Mesendoderm (in vitro differentiated cells): ENCODE measurements around the gene ELF1.

Experiments used
- DNase-seq: peaks from one replicate; pipeline ENCODE4 v3.0.0; 2013
- H2AK5ac ChIP-seq: 2 replicates; pipeline ENCODE4 v1.6.1; 2013; ENCODE audit warnings: low read length, inconsistent platforms
- H2BK120ac ChIP-seq: 2 replicates; pipeline ENCODE4 v1.6.1; 2013; ENCODE audit warnings: low read depth, mild to moderate bottlenecking, low read length, moderate library complexity, mixed read lengths
- H2BK15ac ChIP-seq: replicated peaks from 2 replicates; pipeline ENCODE4 v1.6.1; 2013; ENCODE audit warnings: low read depth, mild to moderate bottlenecking, moderate library complexity
- H2BK5ac ChIP-seq: 2 replicates; pipeline ENCODE4 v1.6.1; 2013; ENCODE audit warnings: low read length, inconsistent platforms
- H3K18ac ChIP-seq: 2 replicates; pipeline ENCODE4 v1.6.1; 2013; ENCODE audit warnings: mild to moderate bottlenecking, low read length, mixed read lengths
- H3K23ac ChIP-seq: one replicate; pipeline ENCODE4 v1.6.1; 2013; ENCODE audit warnings: low read length
- H3K27ac ChIP-seq: 2 replicates; pipeline ENCODE4 v1.5.1; 2013; ENCODE audit warnings: low read depth, mild to moderate bottlenecking, inconsistent platforms, low read length, moderate library complexity
- H3K27me3 ChIP-seq: 2 replicates; pipeline ENCODE4 v1.6.1; 2013; ENCODE audit warnings: low read length, control low read depth, mild to moderate bottlenecking, inconsistent platforms; ENCODE audit not compliant: insufficient read depth, poor library complexity
- H3K36me3 ChIP-seq: 2 replicates; pipeline ENCODE4 v1.6.1; 2013; ENCODE audit warnings: low read length, inconsistent platforms; ENCODE audit not compliant: control insufficient read depth, insufficient read depth
- H3K4ac ChIP-seq: one replicate; pipeline ENCODE4 v1.6.1; 2013; ENCODE audit warnings: low read depth, mild to moderate bottlenecking, low read length, moderate library complexity
- H3K4me1 ChIP-seq: 2 replicates; pipeline ENCODE4 v1.6.1; 2013; ENCODE audit warnings: low read depth, low read length, inconsistent platforms; ENCODE audit not compliant: control insufficient read depth
- H3K4me2 ChIP-seq: 2 replicates; pipeline ENCODE4 v1.6.1; 2013; ENCODE audit warnings: low read length
- H3K4me3 ChIP-seq: 2 replicates; pipeline ENCODE4 v1.5.1; 2013; ENCODE audit warnings: mild to moderate bottlenecking, low read length
- H3K56ac ChIP-seq: one replicate; pipeline ENCODE4 v1.6.1; 2013; ENCODE audit warnings: low read length
- H3K79me1 ChIP-seq: 2 replicates; pipeline ENCODE4 v1.6.1; 2013; ENCODE audit warnings: low read length, inconsistent platforms
- H3K79me2 ChIP-seq: 2 replicates; pipeline ENCODE4 v1.6.1; 2013; ENCODE audit warnings: mild to moderate bottlenecking, low read length; ENCODE audit not compliant: control insufficient read depth, insufficient read depth
- H3K9ac ChIP-seq: 2 replicates; pipeline ENCODE4 v1.6.1; 2013; ENCODE audit warnings: low read length, inconsistent platforms
- H4K5ac ChIP-seq: one replicate; pipeline ENCODE4 v1.6.1; 2013; ENCODE audit warnings: low read length
- H4K8ac ChIP-seq: one replicate; pipeline ENCODE4 v1.6.1; 2013; ENCODE audit warnings: low read depth, mild to moderate bottlenecking, control low read depth, low read length, moderate library complexity
- WGBS: extraction: QIAGEN DNeasy Blood & Tissue Kit; methylation state at CpG from one replicate; pipeline ENCODE4 v1.1.7; 2013; ENCODE audit warnings: low lambda C conversion rate, missing lambda C conversion rate; ENCODE audit not compliant: insufficient coverage; ENCODE audit errors: extremely low coverage; 5-methylcytosine and 5-hydroxymethylcytosine counted together

The ELF1 gene

GRCh38 chr13:40973409-40973808 is 45.7 kb downstream of the ELF1 start:
- no peak for DNase-seq
- no CpG with 5 or more reads among the region's 1 CpG for WGBS
- H3K79me1 ChIP-seq = no peaks in the 10 kb centered on the region
- H2AK5ac ChIP-seq = no peak overlapping the region
- no peak overlapping the region for H2BK15ac ChIP-seq
- H4K8ac ChIP-seq = no peak overlapping the region
- no peaks in the 10 kb centered on the region for H3K27me3 ChIP-seq
- H3K4me3 ChIP-seq = no peak overlapping the region
- H3K56ac ChIP-seq = no peak overlapping the region
- no peak overlapping the region for H3K9ac ChIP-seq
- no peaks in the 10 kb centered on the region for H3K36me3 ChIP-seq
- no peaks in the 10 kb centered on the region for H3K4me1 ChIP-seq
- no peak overlapping the region for H3K18ac ChIP-seq
- H3K27ac ChIP-seq = no peak overlapping the region
- no peaks in the 10 kb centered on the region for H3K79me2 ChIP-seq
- no peak overlapping the region for H3K4me2 ChIP-seq
- H2BK120ac ChIP-seq = no peak overlapping the region
- no peak overlapping the region for H2BK5ac ChIP-seq
- H4K5ac ChIP-seq = no peak overlapping the region
- no peak overlapping the region for H3K4ac ChIP-seq
- H3K23ac ChIP-seq = no peak overlapping the region

DNA sequence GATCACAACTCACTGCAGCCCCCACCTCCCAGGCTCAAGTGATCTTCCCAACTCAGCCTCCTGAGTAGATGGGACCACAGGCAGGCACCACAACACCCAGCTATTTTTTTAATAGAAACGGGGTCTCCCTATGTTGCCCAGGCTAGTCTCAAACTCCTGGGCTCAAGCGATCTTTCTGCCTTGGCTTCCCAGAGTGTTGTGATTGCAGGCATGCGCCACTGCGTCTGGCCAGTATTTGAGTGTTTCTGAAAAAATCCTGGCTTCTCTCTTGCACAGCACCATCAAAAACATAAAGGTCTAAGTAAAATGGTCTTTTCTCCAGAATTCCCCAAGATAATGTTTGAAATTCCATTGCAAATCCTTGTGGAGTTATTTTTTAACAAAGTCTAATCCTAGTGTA is 47.8 kb downstream of the ELF1 start:
- H2BK5ac ChIP-seq = no peak overlapping the region
- no peak overlapping the region for H4K8ac ChIP-seq
- no peak overlapping the region for H3K23ac ChIP-seq
- H3K79me2 ChIP-seq = no peaks in the 10 kb centered on the region
- no peak overlapping the region for H3K9ac ChIP-seq
- no peak overlapping the region for H3K4me2 ChIP-seq
- H3K56ac ChIP-seq = no peak overlapping the region
- H3K18ac ChIP-seq = no peak overlapping the region
- H3K79me1 ChIP-seq = no peaks in the 10 kb centered on the region
- H2BK15ac ChIP-seq = no peak overlapping the region
- no peak overlapping the region for H4K5ac ChIP-seq
- no peak overlapping the region for H2AK5ac ChIP-seq
- H2BK120ac ChIP-seq = no peak overlapping the region
- H3K27me3 ChIP-seq = no peaks in the 10 kb centered on the region
- DNase-seq = no peak
- WGBS = no CpG with 5 or more reads among the region's 4 CpGs
- no peaks in the 10 kb centered on the region for H3K4me1 ChIP-seq
- no peak overlapping the region for H3K4me3 ChIP-seq
- H3K36me3 ChIP-seq = no peaks in the 10 kb centered on the region
- no peak overlapping the region for H3K4ac ChIP-seq
- no peak overlapping the region for H3K27ac ChIP-seq

DNA sequence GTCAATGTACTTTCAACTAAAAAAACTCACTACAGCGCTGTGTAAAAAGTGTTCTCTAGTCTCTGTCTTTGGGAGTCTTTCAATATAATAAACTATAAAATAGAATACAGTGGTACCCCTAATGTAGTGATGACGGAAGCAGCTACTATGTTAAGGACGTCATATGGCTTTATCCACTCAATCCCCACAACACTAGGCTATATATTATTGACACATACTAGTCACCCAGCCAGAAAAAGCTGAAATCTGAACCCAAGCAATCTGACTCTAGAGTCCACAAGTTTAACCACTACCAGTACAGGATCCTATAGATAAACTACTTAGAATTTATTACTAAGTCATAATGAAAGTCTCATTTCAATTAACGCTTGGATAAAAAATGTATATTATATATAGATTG is 48.3 kb downstream of the ELF1 start:
- no CpG with 5 or more reads among the region's 4 CpGs for WGBS
- no peak for DNase-seq
- H3K79me1 ChIP-seq = no peaks in the 10 kb centered on the region
- H3K18ac ChIP-seq = no peak overlapping the region
- H4K5ac ChIP-seq = no peak overlapping the region
- no peak overlapping the region for H4K8ac ChIP-seq
- H3K4me3 ChIP-seq = no peak overlapping the region
- no peak overlapping the region for H2BK15ac ChIP-seq
- H3K4ac ChIP-seq = no peak overlapping the region
- no peaks in the 10 kb centered on the region for H3K4me1 ChIP-seq
- no peak overlapping the region for H2BK120ac ChIP-seq
- H3K79me2 ChIP-seq = no peaks in the 10 kb centered on the region
- H3K27ac ChIP-seq = no peak overlapping the region
- no peak overlapping the region for H3K56ac ChIP-seq
- H3K27me3 ChIP-seq = no peaks in the 10 kb centered on the region
- no peak overlapping the region for H3K4me2 ChIP-seq
- H2BK5ac ChIP-seq = no peak overlapping the region
- no peak overlapping the region for H2AK5ac ChIP-seq
- H3K23ac ChIP-seq = no peak overlapping the region
- no peak overlapping the region for H3K9ac ChIP-seq
- no peaks in the 10 kb centered on the region for H3K36me3 ChIP-seq

DNA sequence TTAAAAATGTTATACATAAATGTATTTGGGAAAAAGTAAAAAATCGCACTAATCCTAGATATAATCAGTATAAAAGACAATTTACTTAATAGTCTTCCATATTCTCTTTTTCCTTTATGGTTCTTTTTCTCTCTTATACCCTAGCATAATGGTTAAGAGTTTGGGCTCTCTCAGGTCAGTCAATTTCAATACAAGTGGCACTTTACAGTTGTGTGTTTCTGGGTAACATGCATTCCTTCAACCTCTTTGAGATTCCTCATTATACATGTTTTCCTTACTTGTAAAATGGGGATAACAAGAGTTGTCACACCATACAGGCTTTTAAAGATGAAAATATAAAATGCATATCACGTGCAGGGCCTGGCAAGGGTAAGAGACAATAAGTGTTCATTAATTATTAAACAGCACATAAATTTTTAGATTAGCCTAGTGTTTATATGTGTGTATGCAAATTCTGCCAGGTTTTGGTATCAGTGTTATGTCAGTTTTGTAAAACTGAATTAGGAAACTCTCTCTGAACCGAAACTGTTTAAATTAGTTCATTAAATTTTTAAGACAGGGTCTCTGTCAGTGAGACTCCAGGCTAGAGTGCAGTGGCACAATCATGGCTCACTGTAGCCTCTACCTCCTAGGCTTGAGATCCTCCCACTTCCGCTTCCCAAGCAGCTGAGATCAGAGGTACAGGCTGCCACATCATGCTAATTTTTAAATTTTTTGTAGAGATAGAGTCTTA is 49.8 kb downstream of the ELF1 start:
- Histone ChIP-seq H3K36me3 (no peaks in the 10 kb centered on the region), H3K23ac (no peak overlapping the region), H3K18ac (no peak overlapping the region), H3K27me3 (no peaks in the 10 kb centered on the region), H3K79me1 (no peaks in the 10 kb centered on the region), H2AK5ac (no peak overlapping the region), H3K4me3 (no peak overlapping the region), H3K4ac (no peak overlapping the region), H4K5ac (no peak overlapping the region), H2BK5ac (no peak overlapping the region), H2BK120ac (no peak overlapping the region), H3K56ac (no peak overlapping the region), H3K9ac (no peak overlapping the region), H4K8ac (no peak overlapping the region), H3K4me2 (no peak overlapping the region), H2BK15ac (no peak overlapping the region), H3K4me1 (no peaks in the 10 kb centered on the region), H3K79me2 (no peaks in the 10 kb centered on the region), H3K27ac (no peak overlapping the region)
- DNase-seq = no peak
- no CpG with 5 or more reads among the region's 4 CpGs for WGBS

GRCh38 chr13:40968416-40969000 is 50.6 kb downstream of the ELF1 start:
- no peak overlapping the region for H3K23ac ChIP-seq
- H2BK120ac ChIP-seq = no peak overlapping the region
- H3K79me2 ChIP-seq = no peaks in the 10 kb centered on the region
- H3K79me1 ChIP-seq = no peaks in the 10 kb centered on the region
- no peak for DNase-seq
- H3K27ac ChIP-seq = no peak overlapping the region
- H3K4me2 ChIP-seq = no peak overlapping the region
- H3K27me3 ChIP-seq = no peaks in the 10 kb centered on the region
- H2AK5ac ChIP-seq = no peak overlapping the region
- no peaks in the 10 kb centered on the region for H3K36me3 ChIP-seq
- H3K56ac ChIP-seq = no peak overlapping the region
- no CpG with 5 or more reads among the region's 2 CpGs for WGBS
- H3K9ac ChIP-seq = no peak overlapping the region
- no peaks in the 10 kb centered on the region for H3K4me1 ChIP-seq
- no peak overlapping the region for H3K4me3 ChIP-seq
- H3K18ac ChIP-seq = no peak overlapping the region
- H2BK5ac ChIP-seq = no peak overlapping the region
- no peak overlapping the region for H4K8ac ChIP-seq
- H3K4ac ChIP-seq = no peak overlapping the region
- no peak overlapping the region for H4K5ac ChIP-seq
- no peak overlapping the region for H2BK15ac ChIP-seq

GRCh38 chr13:40966298-40966697 is 52.8 kb downstream of the ELF1 start:
- no peak overlapping the region for H4K8ac ChIP-seq
- H3K4ac ChIP-seq = no peak overlapping the region
- no peak overlapping the region for H3K4me3 ChIP-seq
- H4K5ac ChIP-seq = no peak overlapping the region
- H3K36me3 ChIP-seq = no peaks in the 10 kb centered on the region
- no peak overlapping the region for H3K9ac ChIP-seq
- WGBS = no CpG with 5 or more reads among the region's 3 CpGs
- H3K18ac ChIP-seq = no peak overlapping the region
- H2BK15ac ChIP-seq = no peak overlapping the region
- no peak overlapping the region for H2BK5ac ChIP-seq
- H3K4me1 ChIP-seq = no peaks in the 10 kb centered on the region
- no peak overlapping the region for H2BK120ac ChIP-seq
- no peak overlapping the region for H3K4me2 ChIP-seq
- no peaks in the 10 kb centered on the region for H3K79me2 ChIP-seq
- H3K79me1 ChIP-seq = no peaks in the 10 kb centered on the region
- no peak for DNase-seq
- no peak overlapping the region for H3K23ac ChIP-seq
- H2AK5ac ChIP-seq = no peak overlapping the region
- no peak overlapping the region for H3K56ac ChIP-seq
- no peak overlapping the region for H3K27ac ChIP-seq
- no peaks in the 10 kb centered on the region for H3K27me3 ChIP-seq
